Body of pancreas (tissue), 4 donors: ENCODE results near the gene INTS3. TPM values are rescaled to one million over a fixed set of nuclear protein-coding genes. Genes with fewer than 3 reads are reported as not detected.

ENCODE experiments used
- ATAC-seq: fragments of 150-250 bp; one replicate; pipeline ENCODE4 v1.9.1; 2016
- DNase-seq, 4 donors: peaks; one replicate each; pipeline ENCODE4 v3.0.0-alpha.2; 2019
- H3K27ac ChIP-seq, 4 donors: fragments of 200-600 bp; sonication (generic); 1 replicate in 3 of 4; 2 replicates in 1 of 4; pipeline versions ENCODE4 v1.5.1 to v1.6.1; 2016 to 2019; ENCODE audit warnings: mild to moderate bottlenecking in 1 of 4, mixed read lengths in 1 of 4, moderate library complexity in 1 of 4
- H3K27me3 ChIP-seq, 2 donors: fragments of 200-600 bp; sonication (generic); one replicate each; pipeline ENCODE4 v1.6.0; 2016; ENCODE audit warnings: mild to moderate bottlenecking in 1 of 2
- H3K36me3 ChIP-seq, 2 donors: fragments of 200-600 bp; sonication (generic); replicated peaks in 1 of 2; 2 replicates each; pipeline ENCODE4 v1.5.1; 2016; ENCODE audit warnings: low read depth in 2 of 2; ENCODE audit not compliant: insufficient read depth in 1 of 2
- H3K4me1 ChIP-seq: fragments of 200-600 bp; sonication (generic); one replicate; pipeline ENCODE4 v1.6.0; 2016
- H3K4me3 ChIP-seq, 2 donors: fragments of 200-600 bp; sonication (generic); 1 replicate in 1 of 2; 2 replicates in 1 of 2; pipeline ENCODE4 v1.5.1; 2016 to 2019
- H3K9me3 ChIP-seq, 3 donors: fragments of 200-600 bp; sonication (generic); 1 replicate in 2 of 3; 2 replicates in 1 of 3; pipeline ENCODE4 v1.5.1; 2016
- POLR2A ChIP-seq, 3 donors: fragments of 450-650 bp; IDR thresholded peaks; one replicate each; pipeline ENCODE4 v1.6.1; 2016; ENCODE audit warnings: antibody characterized with exemption in 3 of 3, mild to moderate bottlenecking in 2 of 3
- WGBS, 2 donors: methylation state at CpG; one replicate each; pipeline ENCODE4 v1.1.5; 2017; 5-methylcytosine and 5-hydroxymethylcytosine counted together
- intact Hi-C: fragments of 100-400 bp; cut with DNase I; formaldehyde crosslinking; loops from one replicate; pipeline ENCODE4 v1.15.1; 2023
- total RNA-seq, 2 donors: library from RNA; depleted of rRNA; stranded (reverse); fragments of >200 nt; gene quantifications; one replicate each; pipeline ENCODE4 v1.1.0, GENCODE V29; 2016
- TF ChIP-seq, protein P1 (sequence below), 7 experiments: fragments of 450-650 bp in 4 of 7; fragments of 200-600 bp in 3 of 7; sonication (generic) in 3 of 7; IDR thresholded peaks; one replicate each; pipeline ENCODE4 v1.5.1; 2016 to 2019; ENCODE audit warnings: antibody characterized with exemption in 7 of 7

The INTS3 gene
- total RNA-seq, 2 donors from 2014 or later: 25.4 to 33.3 TPM

DNA sequence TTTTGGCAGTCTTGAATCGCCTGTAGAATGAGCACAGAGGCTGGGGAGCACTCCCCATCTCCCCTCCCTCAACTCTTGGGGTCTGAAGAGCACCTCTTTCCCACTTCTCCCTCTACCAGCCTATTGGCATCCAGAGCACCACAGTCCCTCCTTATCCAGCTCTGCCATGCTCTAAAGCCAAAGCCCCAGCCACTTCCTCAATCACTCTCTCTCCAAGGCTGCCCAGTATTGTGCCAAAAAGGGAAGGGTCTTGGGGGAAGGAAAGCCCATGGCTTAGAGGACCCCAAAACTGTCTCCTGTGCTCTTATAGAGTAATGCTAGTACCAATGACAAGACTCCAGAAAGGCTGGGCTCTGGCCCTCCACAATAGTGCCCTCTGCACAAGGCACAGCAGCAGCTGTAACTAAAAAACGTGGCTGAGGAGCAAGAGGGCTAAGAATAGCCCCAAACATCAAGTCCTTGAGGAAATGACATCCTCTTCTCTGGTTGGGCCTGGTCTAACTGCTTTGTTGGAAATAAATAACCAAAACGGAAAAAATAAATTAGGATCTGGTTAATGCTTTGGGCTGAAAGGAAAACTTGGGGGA is 75.7 kb downstream of the INTS3 start:
- no peaks in the 10 kb centered on the region for H3K27me3 ChIP-seq
- TF ChIP-seq POLR2A (IDR thresholded peaks at IDR 0.05): no peak
- TF ChIP-seq, protein P1, sequence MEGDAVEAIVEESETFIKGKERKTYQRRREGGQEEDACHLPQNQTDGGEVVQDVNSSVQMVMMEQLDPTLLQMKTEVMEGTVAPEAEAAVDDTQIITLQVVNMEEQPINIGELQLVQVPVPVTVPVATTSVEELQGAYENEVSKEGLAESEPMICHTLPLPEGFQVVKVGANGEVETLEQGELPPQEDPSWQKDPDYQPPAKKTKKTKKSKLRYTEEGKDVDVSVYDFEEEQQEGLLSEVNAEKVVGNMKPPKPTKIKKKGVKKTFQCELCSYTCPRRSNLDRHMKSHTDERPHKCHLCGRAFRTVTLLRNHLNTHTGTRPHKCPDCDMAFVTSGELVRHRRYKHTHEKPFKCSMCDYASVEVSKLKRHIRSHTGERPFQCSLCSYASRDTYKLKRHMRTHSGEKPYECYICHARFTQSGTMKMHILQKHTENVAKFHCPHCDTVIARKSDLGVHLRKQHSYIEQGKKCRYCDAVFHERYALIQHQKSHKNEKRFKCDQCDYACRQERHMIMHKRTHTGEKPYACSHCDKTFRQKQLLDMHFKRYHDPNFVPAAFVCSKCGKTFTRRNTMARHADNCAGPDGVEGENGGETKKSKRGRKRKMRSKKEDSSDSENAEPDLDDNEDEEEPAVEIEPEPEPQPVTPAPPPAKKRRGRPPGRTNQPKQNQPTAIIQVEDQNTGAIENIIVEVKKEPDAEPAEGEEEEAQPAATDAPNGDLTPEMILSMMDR (IDR thresholded peaks at IDR 0.05): no peak
- intact Hi-C loops: loop anchor here (10.0 kb wide), 1 partner anchor 141 kb away; the partner anchor contains the start of gene DENND4B
- no peak overlapping the region for H3K27ac ChIP-seq
- ATAC-seq (no peak), DNase-seq (no peak)
- H3K36me3 ChIP-seq: peaks cover 0 to 5% of the 10 kb centered on the region in 2 donors
- H3K9me3 ChIP-seq: no peaks in the 10 kb centered on the region
- 74 to 79% methylated on average over 3 of the region's 3 CpGs for WGBS, 2 donors
- no peaks in the 10 kb centered on the region for H3K4me1 ChIP-seq
- no peak overlapping the region for H3K4me3 ChIP-seq

- Histone ChIP-seq H3K4me3 (no peak overlapping the region), H3K27ac (peak overlapping the region in 1 of 4 donors; percentile 2), H3K27me3 (no peaks in the 10 kb centered on the region), H3K9me3 (no peaks in the 10 kb centered on the region), H3K36me3 (peaks cover under 1 to 5% of the 10 kb centered on the region in 2 donors), H3K4me1 (no peaks in the 10 kb centered on the region)
- no peak for ATAC-seq
- DNase-seq: no peak
- TF ChIP-seq, protein P1 (IDR thresholded peaks at IDR 0.05): no peak
- no peak for TF ChIP-seq POLR2A (IDR thresholded peaks at IDR 0.05)
- WGBS, 2 donors: 80 to 85% methylated on average over 2 of the region's 2 CpGs
- intact Hi-C loops: loop anchor here (10.0 kb wide), 1 partner anchor 141 kb away; the partner anchor contains the start of gene DENND4B
These were observed 76.3 kb downstream of the INTS3 start for GRCh38 chr1:153804112-153804511.

DNA sequence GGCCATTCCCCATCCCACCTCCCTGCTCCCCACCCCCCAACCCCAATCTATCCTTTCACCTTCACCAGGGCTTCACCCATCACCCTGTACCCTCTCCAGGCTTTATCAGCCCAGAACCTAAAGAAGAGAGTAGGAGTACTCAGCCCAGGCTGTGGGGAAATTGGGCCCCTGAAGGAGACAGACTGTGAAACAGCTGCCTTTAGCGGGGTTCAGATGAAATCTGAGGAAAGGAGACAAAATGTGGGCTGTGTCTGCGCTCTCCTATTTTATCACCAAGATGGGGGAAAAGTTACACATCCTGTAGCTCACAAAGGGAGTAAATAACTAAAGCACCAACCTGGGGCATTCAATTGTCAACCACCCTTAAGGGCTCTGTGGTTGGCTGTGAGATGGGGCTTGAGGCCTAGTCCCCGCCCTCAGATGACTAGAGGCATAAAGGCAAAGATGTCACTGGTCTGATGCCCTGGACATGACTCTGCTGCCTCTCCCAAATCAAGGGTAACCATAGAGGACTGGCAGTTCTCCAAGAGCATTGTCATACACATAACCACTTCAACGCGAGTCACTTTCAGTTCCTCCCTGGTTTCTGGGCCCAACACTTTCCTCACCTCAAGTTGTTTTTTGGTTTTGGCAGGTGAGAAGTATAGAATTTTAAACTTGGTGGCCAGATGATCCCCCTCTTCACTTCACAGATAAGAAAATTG is 77.3 kb downstream of the INTS3 start:
- TF ChIP-seq, protein P1 (IDR thresholded peaks at IDR 0.05): no peak
- TF ChIP-seq POLR2A (IDR thresholded peaks at IDR 0.05): peak in 1 of 3 donors; percentile 14
- Histone ChIP-seq H3K27ac (peak overlapping the region in 1 of 4 donors; percentile 58), H3K4me3 (no peak overlapping the region), H3K9me3 (no peaks in the 10 kb centered on the region), H3K4me1 (no peaks in the 10 kb centered on the region), H3K27me3 (no peaks in the 10 kb centered on the region), H3K36me3 (peaks cover 3 to 9% of the 10 kb centered on the region in 2 donors)
- ATAC-seq (no peak), DNase-seq (peak in 3 of 4 donors; percentile 27 to 82 (median 34))
- intact Hi-C loops: loop anchor here (10.0 kb wide), 1 partner anchor 140 kb away; the partner anchor contains the start of gene DENND4B
- 57 to 86% methylated on average over 3 to 5 of the region's 5 CpGs for WGBS, 2 donors

DNA sequence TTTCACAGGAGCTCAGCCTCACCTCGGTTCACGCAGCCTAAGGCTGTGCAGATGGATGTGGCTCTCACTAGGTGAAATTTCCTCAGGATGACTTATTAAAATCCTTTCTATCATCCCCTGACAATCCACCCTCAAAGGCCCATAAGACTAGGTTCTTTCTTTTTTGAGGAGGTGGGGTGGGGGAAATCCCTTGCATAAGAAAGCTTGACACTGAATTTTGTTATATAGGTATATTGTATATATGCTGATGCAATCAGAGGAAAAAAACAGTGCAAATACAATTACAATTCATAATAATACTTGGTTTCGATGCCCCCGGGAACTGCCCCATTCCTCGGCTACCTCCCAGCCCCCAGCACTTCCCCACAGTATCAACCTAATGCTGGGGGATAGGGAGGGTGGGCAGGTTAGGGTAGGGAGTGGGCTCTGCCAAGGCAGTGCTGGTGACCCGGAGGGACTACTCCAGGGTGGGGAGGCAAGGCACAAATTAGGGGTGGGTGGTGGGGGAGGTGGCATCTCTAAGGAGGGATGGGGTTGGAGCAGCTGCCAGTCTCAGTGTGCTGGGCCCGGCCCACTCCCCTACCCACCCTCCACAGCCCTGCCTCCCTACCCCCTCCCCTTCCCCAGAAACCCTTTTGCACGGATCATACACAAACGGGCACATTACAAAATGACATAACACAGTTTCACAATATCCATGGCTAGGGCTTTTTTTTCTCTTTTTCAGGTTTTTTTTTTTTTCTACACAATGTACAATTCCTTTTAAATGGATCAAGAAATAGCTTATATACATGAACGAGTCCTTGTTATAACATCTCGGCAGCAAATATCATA is 78.3 kb downstream of the INTS3 start:
- intact Hi-C loops: loop anchor here (10.0 kb wide), 1 partner anchor 139 kb away; the partner anchor contains the start of gene DENND4B
- H3K4me3 ChIP-seq: no peak overlapping the region
- ATAC-seq: no peak
- TF ChIP-seq, protein P1 (IDR thresholded peaks at IDR 0.05): no peak
- TF ChIP-seq POLR2A (IDR thresholded peaks at IDR 0.05): no peak
- H3K9me3 ChIP-seq: no peaks in the 10 kb centered on the region
- whole genome bisulfite sequencing, 2 donors: 74 to 84% methylated on average over 11 of the region's 11 CpGs
- H3K36me3 ChIP-seq: peaks cover 3 to 15% of the 10 kb centered on the region in 2 donors
- no peaks in the 10 kb centered on the region for H3K27me3 ChIP-seq
- peak overlapping the region in 1 of 4 donors; percentile 55 for H3K27ac ChIP-seq
- DNase-seq: no peak
- H3K4me1 ChIP-seq: no peaks in the 10 kb centered on the region
